ENCODE measurements around the gene LMAN2.

Gene LMAN2

GRCh38 chr5:177297922-177298321 is 53.5 kb downstream of the LMAN2 start:
- TF ChIP-seq, protein P1, sequence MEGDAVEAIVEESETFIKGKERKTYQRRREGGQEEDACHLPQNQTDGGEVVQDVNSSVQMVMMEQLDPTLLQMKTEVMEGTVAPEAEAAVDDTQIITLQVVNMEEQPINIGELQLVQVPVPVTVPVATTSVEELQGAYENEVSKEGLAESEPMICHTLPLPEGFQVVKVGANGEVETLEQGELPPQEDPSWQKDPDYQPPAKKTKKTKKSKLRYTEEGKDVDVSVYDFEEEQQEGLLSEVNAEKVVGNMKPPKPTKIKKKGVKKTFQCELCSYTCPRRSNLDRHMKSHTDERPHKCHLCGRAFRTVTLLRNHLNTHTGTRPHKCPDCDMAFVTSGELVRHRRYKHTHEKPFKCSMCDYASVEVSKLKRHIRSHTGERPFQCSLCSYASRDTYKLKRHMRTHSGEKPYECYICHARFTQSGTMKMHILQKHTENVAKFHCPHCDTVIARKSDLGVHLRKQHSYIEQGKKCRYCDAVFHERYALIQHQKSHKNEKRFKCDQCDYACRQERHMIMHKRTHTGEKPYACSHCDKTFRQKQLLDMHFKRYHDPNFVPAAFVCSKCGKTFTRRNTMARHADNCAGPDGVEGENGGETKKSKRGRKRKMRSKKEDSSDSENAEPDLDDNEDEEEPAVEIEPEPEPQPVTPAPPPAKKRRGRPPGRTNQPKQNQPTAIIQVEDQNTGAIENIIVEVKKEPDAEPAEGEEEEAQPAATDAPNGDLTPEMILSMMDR (IDR thresholded peaks at IDR 0.05; ENCODE audit: insufficient read depth, low read depth, low read length, missing control alignments): no peak
- no peak overlapping the region for H3K4me3 ChIP-seq (ENCODE audit: low read length)
- DNase-seq (ENCODE audit: low read depth): no peak

DNA sequence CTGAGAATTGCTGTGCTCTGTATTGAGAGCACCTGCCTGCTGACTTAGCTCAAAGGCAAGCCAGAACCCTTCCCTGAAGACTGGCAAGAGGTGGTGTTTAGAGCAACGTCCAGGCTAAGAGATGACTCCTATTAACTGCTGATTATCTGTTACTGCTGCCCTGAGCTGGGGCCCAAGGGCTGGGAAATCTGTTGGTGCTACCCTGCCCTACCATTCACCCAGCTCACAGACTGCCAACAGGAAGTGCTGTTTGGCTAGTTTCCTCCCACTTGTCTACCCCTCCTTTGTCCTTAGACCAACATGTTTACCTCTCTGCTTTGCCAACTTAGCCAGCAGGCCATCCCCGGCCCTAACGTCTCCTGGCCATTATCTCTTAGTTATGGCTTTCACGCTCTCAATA is 54.9 kb downstream of the LMAN2 start:
- DNase-seq (ENCODE audit: low read depth): no peak
- no peak overlapping the region for H3K4me3 ChIP-seq (ENCODE audit: low read length)
- TF ChIP-seq, protein P1 (IDR thresholded peaks at IDR 0.05; ENCODE audit: insufficient read depth, low read depth, low read length, missing control alignments): no peak

DNA sequence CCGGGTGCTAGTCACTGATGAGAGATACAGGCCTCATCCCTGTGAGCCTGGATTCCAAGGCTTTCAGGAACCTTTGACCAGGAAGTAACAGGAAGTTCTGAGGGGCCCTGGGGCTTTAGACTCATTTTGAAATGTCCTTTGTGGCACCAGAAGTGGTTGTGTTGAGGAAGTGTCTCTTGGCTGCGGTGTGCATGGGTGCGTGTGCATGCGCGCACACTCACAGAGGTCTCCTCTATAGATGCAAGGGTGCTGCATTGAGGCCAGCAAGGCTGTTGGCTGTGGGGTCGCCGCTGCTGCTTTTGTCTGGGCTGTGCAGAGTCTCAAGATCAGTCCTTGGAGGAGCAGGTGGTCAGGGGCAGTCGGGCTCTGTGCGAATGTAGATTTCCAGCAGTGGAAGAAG is 55.5 kb downstream of the LMAN2 start:
- TF ChIP-seq, protein P1 (IDR thresholded peaks at IDR 0.05; ENCODE audit: insufficient read depth, low read depth, low read length, missing control alignments): no peak
- DNase-seq (ENCODE audit: low read depth): no peak
- no peak overlapping the region for H3K4me3 ChIP-seq (ENCODE audit: low read length)

DNA sequence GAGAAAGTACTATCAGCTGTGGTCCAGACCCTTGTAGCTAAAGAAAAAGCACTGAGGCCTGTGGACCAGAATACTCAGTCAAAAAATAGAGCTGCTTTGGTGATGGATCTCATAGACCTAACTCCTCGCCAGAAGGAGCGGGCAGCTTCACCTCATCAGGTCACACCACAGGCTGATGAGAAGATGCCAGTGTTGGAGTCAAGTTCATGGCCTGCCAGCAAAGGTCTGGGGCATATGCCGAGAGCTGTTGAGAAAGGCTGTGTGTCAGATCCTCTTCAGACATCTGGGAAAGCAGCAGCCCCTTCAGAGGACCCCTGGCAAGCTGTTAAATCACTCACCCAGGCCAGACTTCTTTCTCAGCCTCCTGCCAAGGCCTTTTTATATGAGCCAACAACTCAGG is 56.8 kb downstream of the LMAN2 start:
- H3K4me3 ChIP-seq (ENCODE audit: low read length): no peak overlapping the region
- DNase-seq (ENCODE audit: low read depth): no peak
- TF ChIP-seq, protein P1 (IDR thresholded peaks at IDR 0.05; ENCODE audit: insufficient read depth, low read depth, low read length, missing control alignments): no peak

- TF ChIP-seq, protein P1 (IDR thresholded peaks at IDR 0.05; ENCODE audit: insufficient read depth, low read depth, low read length, missing control alignments): no peak
- no peak overlapping the region for H3K4me3 ChIP-seq (ENCODE audit: low read length)
- no peak for DNase-seq (ENCODE audit: low read depth)
These were observed 57.5 kb downstream of the LMAN2 start for GRCh38 chr5:177293819-177294581.

DNA sequence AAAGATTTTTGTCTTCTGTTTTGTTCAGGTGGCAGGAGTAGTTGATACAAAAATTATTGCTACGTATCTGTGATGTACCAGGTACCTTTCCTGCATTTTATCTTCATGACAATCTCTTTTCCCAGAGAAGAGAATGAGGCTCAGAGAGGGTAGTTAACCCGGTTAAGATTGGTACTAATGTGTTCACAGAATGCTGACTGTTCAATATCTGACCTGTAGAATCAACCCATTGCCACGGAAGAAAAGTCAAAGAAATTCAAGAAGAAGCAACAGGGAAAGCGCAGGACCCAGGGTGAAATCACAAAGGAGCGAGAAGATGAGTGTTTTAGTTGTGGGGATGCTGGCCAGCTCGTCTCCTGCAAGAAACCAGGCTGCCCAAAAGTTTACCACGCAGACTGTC is 59.7 kb downstream of the LMAN2 start:
- DNase-seq (ENCODE audit: low read depth): no peak
- H3K4me3 ChIP-seq (ENCODE audit: low read length): no peak overlapping the region
- TF ChIP-seq, protein P1 (IDR thresholded peaks at IDR 0.05; ENCODE audit: insufficient read depth, low read depth, low read length, missing control alignments): no peak

Data from epithelial cell of esophagus (primary cell).